HG03565 (cell line): ENCODE data around the gene EPHB6.

ENCODE experiments used
- ATAC-seq: cut with Tn5 transposase; IDR thresholded peaks from one replicate; pipeline ENCODE4 v1.9.1; 2021; ENCODE audit warnings: mild to moderate bottlenecking, moderate library complexity; ENCODE audit not compliant: unreplicated experiment

The EPHB6 gene

GRCh38 chr7:142916508-142916907, 61.6 kb downstream of the EPHB6 start:
- ATAC-seq, result no peak

DNA sequence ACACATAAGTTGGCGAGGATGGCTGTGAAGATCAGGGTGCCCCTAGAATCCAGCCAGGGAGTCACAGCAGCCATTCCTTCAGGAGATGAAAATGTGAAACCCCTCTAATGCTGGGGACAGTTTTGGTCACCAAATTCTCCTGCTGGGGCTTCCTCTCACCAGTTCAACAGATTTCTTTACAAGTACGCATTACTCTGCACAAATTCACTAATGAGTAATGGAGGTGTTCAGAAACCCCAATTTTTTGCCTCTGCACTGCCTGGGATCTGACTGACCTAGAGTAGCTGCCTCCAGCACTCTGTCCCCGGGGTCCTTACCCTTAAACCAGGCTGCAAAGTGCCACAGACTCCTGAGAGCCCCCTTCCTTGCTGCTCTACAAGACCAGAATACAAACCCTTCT, 62.6 kb downstream of the EPHB6 start:
- no peak for ATAC-seq

GRCh38 chr7:142918901-142919300, 64.0 kb downstream of the EPHB6 start:
- no peak for ATAC-seq

DNA sequence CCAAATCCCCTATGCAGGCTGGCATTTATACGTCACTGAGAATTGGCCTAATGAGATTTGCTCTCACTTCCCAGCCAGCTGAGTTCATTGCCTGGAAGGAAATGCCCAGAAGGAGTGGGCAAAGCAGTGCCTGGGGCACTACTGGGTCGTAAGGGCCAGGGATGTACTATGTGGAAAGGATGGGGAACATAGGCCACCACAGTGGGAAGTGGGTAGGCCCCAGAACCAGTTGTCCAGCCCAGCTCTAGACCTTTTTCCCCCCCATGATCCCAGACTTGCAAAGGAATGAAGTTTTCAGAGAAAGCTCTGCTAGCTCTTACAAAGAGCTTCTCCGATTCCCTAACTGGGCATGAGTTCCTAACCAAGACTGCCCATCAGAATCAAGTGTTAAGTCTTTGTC, 64.8 kb downstream of the EPHB6 start:
- ATAC-seq, result no peak
